ENCODE results near the gene JMJD7.

GRCh38 chr15:41798607-41799487 is 29.0 kb upstream of the JMJD7 start:
- TF ChIP-seq, protein P1, sequence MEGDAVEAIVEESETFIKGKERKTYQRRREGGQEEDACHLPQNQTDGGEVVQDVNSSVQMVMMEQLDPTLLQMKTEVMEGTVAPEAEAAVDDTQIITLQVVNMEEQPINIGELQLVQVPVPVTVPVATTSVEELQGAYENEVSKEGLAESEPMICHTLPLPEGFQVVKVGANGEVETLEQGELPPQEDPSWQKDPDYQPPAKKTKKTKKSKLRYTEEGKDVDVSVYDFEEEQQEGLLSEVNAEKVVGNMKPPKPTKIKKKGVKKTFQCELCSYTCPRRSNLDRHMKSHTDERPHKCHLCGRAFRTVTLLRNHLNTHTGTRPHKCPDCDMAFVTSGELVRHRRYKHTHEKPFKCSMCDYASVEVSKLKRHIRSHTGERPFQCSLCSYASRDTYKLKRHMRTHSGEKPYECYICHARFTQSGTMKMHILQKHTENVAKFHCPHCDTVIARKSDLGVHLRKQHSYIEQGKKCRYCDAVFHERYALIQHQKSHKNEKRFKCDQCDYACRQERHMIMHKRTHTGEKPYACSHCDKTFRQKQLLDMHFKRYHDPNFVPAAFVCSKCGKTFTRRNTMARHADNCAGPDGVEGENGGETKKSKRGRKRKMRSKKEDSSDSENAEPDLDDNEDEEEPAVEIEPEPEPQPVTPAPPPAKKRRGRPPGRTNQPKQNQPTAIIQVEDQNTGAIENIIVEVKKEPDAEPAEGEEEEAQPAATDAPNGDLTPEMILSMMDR (IDR thresholded peaks at IDR 0.05; ENCODE audit: low read depth, low read length, poor library complexity, severe bottlenecking), result no peak
- TF ChIP-seq EZH2phosphoT487 (IDR thresholded peaks at IDR 0.05; ENCODE audit: borderline replicate concordance, low read length), result no peak

All from DOHH2 (cell line).